Skin epidermis (tissue), 12 donors: ENCODE measurements around the gene NQO1.
"Not testable (repeated sequence)": the region's sequence is repeated elsewhere in the genome, so short reads cannot be mapped to it uniquely, and the experiment has no call there.

ENCODE experiments used
- H3K27ac ChIP-seq, 21 experiments: fragments of 200-600 bp; sonication (generic) in 11 of 21; one replicate each; pipeline ENCODE4 v1.5.0; 2020; ENCODE audit warnings: mild to moderate bottlenecking in 3 of 21, inconsistent platforms in 2 of 21, moderate library complexity in 2 of 21
- H3K4me3 ChIP-seq, 7 experiments: fragments of 200-600 bp; sonication (generic) in 2 of 7; one replicate each; pipeline ENCODE4 v1.5.0; 2020; ENCODE audit warnings: inconsistent platforms in 2 of 7, mild to moderate bottlenecking in 2 of 7, moderate library complexity in 1 of 7

NQO1 gene

GRCh38 chr16:69744363-69745231 is 18.2 kb upstream of the NQO1 start:
- no peak overlapping the region for H3K4me3 ChIP-seq
- H3K27ac ChIP-seq = no peak overlapping the region

GRCh38 chr16:69741951-69742904 is 15.9 kb upstream of the NQO1 start:
- Histone ChIP-seq H3K27ac (peak overlapping the region in 1 of 21 experiments; percentile 43), H3K4me3 (no peak overlapping the region)

- Histone ChIP-seq H3K27ac (peak overlapping the region in 1 of 21 experiments; percentile 43), H3K4me3 (no peak overlapping the region)
Observed at GRCh38 chr16:69741519-69741918, 15.2 kb upstream of the NQO1 start.

- no peak overlapping the region for H3K4me3 ChIP-seq
- H3K27ac ChIP-seq = no peak overlapping the region
Observed at GRCh38 chr16:69732101-69732500, 5.7 kb upstream of the NQO1 start.

GRCh38 chr16:69731280-69731679 is 4.9 kb upstream of the NQO1 start:
- not testable (repeated sequence) for H3K27ac ChIP-seq, H3K4me3 ChIP-seq

- H3K4me3 ChIP-seq, H3K27ac ChIP-seq: not testable (repeated sequence)
Observed at GRCh38 chr16:69729030-69729429, 2.7 kb upstream of the NQO1 start.

- H3K4me3 ChIP-seq = no peak overlapping the region
- H3K27ac ChIP-seq = peak overlapping the region in 1 of 21 experiments; percentile 89
Observed at GRCh38 chr16:69727916-69728270, 1.5 kb upstream of the NQO1 start.

GRCh38 chr16:69725480-69726312 is 664 bp downstream of the NQO1 start:
- Histone ChIP-seq H3K27ac (peak overlapping the region in 18 of 21 experiments; percentile 3 to 89 (median 75)), H3K4me3 (peak overlapping the region; percentile 37 to 54 (median 44))

GRCh38 chr16:69724981-69725479 is 1.3 kb downstream of the NQO1 start:
- peak overlapping the region in 11 of 21 experiments; percentile 2 to 40 (median 30) for H3K27ac ChIP-seq
- H3K4me3 ChIP-seq = no peak overlapping the region

GRCh38 chr16:69724414-69724873 is 1.9 kb downstream of the NQO1 start:
- Histone ChIP-seq H3K27ac (peak overlapping the region in 9 of 21 experiments; percentile 2 to 40 (median 35)), H3K4me3 (no peak overlapping the region)

GRCh38 chr16:69721441-69721957 is 4.9 kb downstream of the NQO1 start:
- H3K4me3 ChIP-seq = no peak overlapping the region
- H3K27ac ChIP-seq = no peak overlapping the region

GRCh38 chr16:69720822-69721430 is 5.4 kb downstream of the NQO1 start:
- Histone ChIP-seq H3K27ac (no peak overlapping the region), H3K4me3 (no peak overlapping the region)

GRCh38 chr16:69718111-69718764 is 8.1 kb downstream of the NQO1 start:
- Histone ChIP-seq H3K27ac (no peak overlapping the region), H3K4me3 (no peak overlapping the region)

GRCh38 chr16:69717066-69717465 is 9.3 kb downstream of the NQO1 start:
- Histone ChIP-seq H3K27ac (no peak overlapping the region), H3K4me3 (no peak overlapping the region)

GRCh38 chr16:69712914-69713581 is 13.3 kb downstream of the NQO1 start:
- Histone ChIP-seq H3K27ac (peak overlapping the region in 1 of 21 experiments; percentile 37), H3K4me3 (no peak overlapping the region)

GRCh38 chr16:69712277-69712676 is 14.1 kb downstream of the NQO1 start:
- Histone ChIP-seq H3K4me3 (no peak overlapping the region), H3K27ac (peak overlapping the region in 5 of 21 experiments; percentile 38 to 71 (median 51))

- Histone ChIP-seq H3K27ac (peak overlapping the region in 11 of 21 experiments; percentile 15 to 71 (median 41)), H3K4me3 (no peak overlapping the region)
Observed at GRCh38 chr16:69711115-69711740, 15.1 kb downstream of the NQO1 start.
